ENCODE data around the gene COL15A1.

DNA sequence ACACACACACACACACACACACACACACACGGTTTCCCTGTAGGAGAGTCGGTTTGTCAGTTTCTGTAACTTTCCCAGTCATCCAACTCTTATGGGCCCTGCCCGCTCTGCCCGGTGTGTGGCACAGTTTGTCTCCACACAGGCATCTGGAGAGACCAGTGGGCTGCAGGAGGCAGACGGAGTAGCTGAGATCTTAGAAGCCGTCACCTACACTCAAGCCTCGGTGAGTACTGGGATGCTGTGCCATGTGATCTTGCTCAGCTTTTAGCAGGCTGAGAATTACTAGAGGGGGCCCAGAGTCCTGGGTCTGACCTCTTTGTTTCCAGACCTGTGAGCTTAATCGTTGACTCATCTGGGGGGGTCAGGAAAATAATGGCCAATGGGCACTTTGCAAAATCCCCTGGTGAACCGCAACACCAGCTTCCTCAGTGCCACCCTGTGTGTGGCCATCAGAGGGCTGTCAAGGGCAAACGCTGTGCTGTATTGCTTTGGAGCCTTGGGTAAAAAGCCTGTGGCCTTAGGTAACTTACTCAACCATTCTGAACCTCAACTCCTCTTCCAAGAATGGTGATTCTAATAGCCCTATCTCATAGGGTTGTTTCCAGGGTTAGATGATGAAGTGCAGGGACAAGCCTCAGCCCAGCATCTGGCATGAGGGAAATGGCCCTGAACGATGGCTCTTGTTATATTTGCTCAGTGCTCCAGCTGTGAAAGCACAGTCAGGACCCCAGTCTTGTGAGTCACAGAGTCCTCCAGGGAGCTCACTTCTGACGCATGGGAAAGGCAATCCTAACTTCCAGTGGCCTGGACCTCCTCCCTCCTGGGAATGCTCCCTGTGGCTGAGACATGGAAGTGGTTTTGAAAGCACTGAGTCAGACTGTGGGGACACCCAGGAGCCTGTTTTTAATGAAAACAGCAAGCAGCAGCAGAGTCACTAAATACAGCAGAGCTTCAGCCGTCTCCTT is 45.6 kb downstream of the COL15A1 start:
- TF ChIP-seq POLR2AphosphoS5 (IDR thresholded peaks at IDR 0.05) (peak; percentile 48 to 57), POLR2A (IDR thresholded peaks at IDR 0.05; ENCODE audit: low read depth) (no peak)
- TF ChIP-seq, protein P1, sequence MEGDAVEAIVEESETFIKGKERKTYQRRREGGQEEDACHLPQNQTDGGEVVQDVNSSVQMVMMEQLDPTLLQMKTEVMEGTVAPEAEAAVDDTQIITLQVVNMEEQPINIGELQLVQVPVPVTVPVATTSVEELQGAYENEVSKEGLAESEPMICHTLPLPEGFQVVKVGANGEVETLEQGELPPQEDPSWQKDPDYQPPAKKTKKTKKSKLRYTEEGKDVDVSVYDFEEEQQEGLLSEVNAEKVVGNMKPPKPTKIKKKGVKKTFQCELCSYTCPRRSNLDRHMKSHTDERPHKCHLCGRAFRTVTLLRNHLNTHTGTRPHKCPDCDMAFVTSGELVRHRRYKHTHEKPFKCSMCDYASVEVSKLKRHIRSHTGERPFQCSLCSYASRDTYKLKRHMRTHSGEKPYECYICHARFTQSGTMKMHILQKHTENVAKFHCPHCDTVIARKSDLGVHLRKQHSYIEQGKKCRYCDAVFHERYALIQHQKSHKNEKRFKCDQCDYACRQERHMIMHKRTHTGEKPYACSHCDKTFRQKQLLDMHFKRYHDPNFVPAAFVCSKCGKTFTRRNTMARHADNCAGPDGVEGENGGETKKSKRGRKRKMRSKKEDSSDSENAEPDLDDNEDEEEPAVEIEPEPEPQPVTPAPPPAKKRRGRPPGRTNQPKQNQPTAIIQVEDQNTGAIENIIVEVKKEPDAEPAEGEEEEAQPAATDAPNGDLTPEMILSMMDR (IDR thresholded peaks at IDR 0.05) = peak in 1 of 3 experiments; percentile 4

Measured in esophagus muscularis mucosa (tissue), 3 donors.